Measurements from ENCODE around the gene EIPR1.

EIPR1 gene

GRCh38 chr2:3265471-3265870 is 112.1 kb downstream of the EIPR1 start:
- no peak for DNase-seq

DNA sequence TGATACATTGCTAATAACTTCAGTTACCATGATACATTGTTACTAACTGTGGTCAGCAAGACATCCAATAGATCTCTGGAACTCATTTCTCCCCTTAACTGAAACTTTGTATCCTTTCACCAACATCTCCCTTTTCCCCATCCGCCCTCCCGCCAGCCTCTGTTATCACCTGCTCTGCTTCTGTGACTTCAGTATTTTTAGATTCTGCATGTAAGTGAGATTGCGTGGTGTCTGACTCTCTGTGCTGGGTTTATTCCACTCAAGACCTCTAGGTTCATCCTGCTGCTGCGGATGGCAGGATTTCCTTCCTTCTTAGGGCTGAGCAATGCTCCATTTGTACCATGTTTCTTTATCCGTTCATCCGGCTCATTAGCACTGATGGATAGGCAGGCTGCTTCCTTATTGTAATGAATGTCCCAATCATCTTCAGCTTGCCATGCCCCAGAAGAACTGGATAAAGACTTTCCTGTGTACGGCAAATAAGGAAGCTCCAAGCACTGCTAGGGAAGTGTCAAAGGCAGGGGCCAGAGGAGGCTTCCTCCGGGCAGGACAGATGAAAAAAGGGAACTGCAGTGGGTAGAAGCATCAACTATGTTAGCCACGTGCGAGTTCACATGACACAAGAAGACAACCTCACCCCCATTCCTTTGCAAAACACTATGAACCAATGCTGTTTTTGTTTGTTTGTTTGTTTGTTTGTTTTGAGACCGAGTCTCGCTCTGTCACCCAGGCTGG is 113.4 kb downstream of the EIPR1 start:
- no peak for DNase-seq

GRCh38 chr2:3263487-3263886 is 114.1 kb downstream of the EIPR1 start:
- no peak for DNase-seq

- no peak for DNase-seq
Measured at GRCh38 chr2:3262437-3263388, 114.9 kb downstream of the EIPR1 start.

DNA sequence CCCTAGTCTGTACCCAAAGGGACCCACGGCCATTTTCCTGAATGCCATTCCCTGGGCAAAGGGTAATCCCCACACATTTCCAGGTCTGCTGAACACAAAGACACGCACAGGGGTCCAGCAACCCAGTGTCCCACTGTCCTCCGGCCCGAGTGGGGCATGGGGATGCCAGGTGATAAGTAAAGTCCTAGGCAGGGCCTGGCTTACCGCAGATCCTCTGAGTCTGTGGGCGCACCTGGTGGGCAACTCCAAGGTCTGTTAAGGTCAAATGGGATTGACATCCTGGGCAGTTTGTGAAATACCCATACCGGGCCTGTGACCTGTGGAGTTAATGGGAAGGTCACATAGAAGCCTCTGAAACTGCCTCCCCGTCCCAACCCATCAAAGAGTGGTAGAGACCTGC is 116.1 kb downstream of the EIPR1 start:
- DNase-seq: no peak

DNA sequence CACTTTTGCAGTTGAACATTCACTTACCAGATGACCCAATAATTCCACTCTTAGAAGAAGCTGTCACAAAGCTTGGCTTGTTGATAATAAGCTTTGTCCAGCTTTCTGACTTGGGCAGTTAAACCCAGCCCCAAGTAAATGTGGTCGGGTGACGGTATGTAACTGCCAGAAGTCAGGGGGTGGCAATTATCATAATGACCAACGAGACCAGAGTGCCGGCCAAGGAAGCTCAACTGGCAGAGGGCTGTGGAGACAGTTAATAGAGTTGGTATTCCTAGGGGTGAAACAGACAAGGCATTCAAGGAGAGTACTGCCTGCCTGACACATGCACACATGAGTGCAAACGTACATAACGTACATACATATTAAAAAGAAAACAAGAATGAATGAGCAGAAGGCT is 116.7 kb downstream of the EIPR1 start:
- DNase-seq: no peak

- no peak for DNase-seq
Measured at GRCh38 chr2:3257826-3258225, 119.8 kb downstream of the EIPR1 start.

- DNase-seq: no peak
Measured at GRCh38 chr2:3257166-3257565, 120.5 kb downstream of the EIPR1 start.

- no peak for DNase-seq
Measured at GRCh38 chr2:3256605-3257004, 121.0 kb downstream of the EIPR1 start.

GRCh38 chr2:3256157-3256556 is 121.5 kb downstream of the EIPR1 start:
- DNase-seq: no peak

DNA sequence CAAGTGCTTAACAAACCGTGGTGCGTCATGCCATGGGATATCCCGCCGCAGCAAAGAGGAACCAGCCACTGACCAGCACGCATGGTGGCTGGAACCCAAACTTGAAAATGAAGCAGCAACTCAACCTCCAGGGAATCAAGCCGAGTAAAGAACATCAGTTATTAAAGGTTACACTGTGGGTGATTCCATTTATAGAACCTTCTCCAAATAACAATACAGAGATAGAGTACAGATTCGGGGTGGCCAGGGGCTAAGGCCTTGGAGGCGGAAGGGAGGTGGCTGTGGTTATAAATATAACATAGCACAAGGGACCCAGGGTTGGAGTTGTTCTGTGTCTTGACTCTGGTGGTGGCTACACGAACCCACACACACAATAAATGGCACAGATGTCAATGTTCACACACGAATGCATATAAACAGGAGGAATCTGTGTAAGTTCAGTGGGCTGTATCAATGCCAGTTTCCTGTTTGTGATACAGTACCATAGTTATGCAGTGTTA is 123.1 kb downstream of the EIPR1 start:
- no peak for DNase-seq

DNA sequence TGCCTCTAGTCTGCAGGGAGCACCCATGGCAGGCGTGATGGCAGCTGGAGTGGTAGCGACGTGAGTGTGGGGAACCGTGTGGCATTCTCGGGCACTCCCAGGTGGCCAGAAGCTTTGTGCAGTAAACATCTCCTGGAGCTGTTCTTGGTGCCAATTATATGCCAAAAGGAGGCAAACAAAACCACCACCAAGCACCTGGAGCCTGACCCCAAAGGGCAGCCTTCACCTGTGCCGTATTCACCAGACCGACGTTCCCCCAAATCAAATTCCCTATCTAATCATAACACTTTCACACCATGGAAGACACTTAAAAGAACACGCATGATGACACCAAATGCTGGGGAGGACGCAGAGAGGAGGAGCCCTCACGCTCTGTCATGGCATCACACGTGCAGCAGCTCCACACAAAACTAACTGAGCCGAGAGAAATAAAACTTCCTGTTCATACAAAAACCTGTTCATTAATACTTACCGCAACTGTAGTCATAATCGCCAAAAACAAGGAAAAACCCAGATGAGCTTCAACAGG is 123.6 kb downstream of the EIPR1 start:
- DNase-seq: no peak

DNA sequence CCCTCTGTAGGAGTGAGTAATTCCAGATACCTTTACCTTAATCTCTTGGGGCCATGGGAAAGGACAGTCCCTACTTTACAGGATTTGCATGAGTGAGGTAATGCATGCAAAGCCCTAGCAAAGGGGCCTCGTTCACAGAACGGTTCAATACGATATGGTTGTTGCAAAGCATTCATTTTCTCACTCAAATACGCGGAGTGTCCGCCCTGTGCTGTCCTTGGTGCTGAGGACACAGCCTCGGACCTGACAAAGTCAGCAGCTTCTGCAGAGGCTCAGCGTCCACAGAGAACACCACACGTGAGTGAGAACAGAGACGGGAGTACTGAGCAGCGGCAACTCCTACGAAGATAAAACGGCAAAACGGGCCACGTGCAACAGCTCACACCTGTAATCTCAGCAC is 125.7 kb downstream of the EIPR1 start:
- no peak for DNase-seq

- no peak for DNase-seq
Measured at GRCh38 chr2:3249476-3249962, 128.1 kb downstream of the EIPR1 start.

- no peak for DNase-seq
Measured at GRCh38 chr2:3248754-3249475, 128.7 kb downstream of the EIPR1 start.

DNA sequence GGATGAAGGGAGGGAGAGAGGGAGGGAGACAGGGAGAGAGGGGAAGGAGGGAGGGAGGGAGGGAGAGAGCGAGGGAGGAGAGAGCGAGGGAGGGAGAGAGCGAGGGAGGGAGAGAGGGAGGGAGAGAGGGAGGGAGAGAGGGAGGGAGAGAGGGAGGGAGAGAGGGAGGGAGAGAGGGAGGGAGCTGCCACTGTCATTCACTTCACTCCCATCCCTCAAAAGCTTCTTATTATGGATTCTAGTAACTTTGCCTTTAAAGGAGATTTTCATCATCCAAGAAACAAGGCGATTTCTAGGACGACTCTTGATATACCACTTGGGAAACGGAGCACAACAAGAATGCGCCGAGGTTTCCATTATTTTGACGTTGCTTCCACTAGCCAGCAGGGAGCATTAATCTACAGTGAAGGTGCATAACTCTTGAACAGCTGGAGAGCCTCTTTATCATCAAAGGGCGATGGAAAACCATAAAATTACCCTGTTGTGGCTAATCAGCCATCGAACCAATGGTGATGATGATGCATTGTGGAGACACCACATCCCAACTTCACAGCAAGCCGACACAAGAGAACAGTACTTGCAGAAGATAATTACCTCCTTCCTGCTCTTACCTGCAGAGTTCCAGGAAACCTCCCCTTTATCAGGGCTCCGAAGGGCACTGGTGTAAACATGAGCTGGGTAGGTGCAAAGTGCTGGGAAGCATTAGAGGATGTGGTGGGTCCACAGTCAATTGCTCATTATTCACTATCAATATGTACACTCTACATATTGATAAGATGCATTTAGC is 130.5 kb downstream of the EIPR1 start:
- peak in 1 of 2 experiments; percentile 40 for DNase-seq

DNA sequence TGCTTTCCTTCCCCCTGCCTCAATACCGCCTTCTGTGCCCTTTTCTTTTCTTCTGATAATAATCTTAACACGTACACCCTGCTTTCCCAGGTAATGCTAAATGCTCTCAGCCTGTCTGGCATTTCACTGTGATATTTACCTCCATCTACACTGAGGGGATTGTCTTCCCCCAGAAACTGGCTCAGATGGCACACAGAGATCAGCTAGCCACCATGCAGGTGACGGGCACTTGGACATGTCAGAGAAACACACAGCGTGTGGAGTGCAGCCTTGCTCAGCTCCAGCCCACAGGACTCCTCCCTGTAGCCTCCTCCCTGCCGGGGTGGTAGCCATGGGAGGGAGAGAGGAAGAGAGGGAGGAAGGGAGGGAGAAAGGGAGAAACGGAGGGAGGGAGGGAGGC is 131.2 kb downstream of the EIPR1 start:
- no peak for DNase-seq

- DNase-seq: no peak
Measured at GRCh38 chr2:3244486-3244885, 133.1 kb downstream of the EIPR1 start.

GRCh38 chr2:3243804-3244203 is 133.8 kb downstream of the EIPR1 start:
- no peak for DNase-seq

GRCh38 chr2:3242747-3243369 is 134.8 kb downstream of the EIPR1 start:
- no peak for DNase-seq

GRCh38 chr2:3241971-3242746 is 135.5 kb downstream of the EIPR1 start:
- DNase-seq: no peak
